HG03342 (cell line): ENCODE measurements around the gene CABP4.

ENCODE experiments used
- ATAC-seq: cut with Tn5 transposase; IDR thresholded peaks from one replicate; pipeline ENCODE4 v1.9.1; 2021; ENCODE audit warnings: mild to moderate bottlenecking, moderate library complexity; ENCODE audit not compliant: unreplicated experiment

CABP4 gene

GRCh38 chr11:67435031-67435726 lies 20.0 kb upstream of the CABP4 start:
- no peak for ATAC-seq

GRCh38 chr11:67435727-67436458 lies 19.3 kb upstream of the CABP4 start:
- no peak for ATAC-seq

GRCh38 chr11:67436459-67437081 lies 18.6 kb upstream of the CABP4 start:
- peak; percentile 40 for ATAC-seq

- ATAC-seq, result no peak
These were observed 17.9 kb upstream of the CABP4 start, which contains the start of gene PTPRCAP for GRCh38 chr11:67437082-67437808. Gene PTPRCAP, minus strand, starts transcription at chr11:67437682. Its CDS starts 63 bp downstream, at chr11:67437619.

GRCh38 chr11:67437809-67438157 lies 17.4 kb upstream of the CABP4 start:
- ATAC-seq, result no peak

- ATAC-seq, result no peak
These were observed 16.8 kb upstream of the CABP4 start for GRCh38 chr11:67438158-67438902.

GRCh38 chr11:67439321-67440228 lies 15.6 kb upstream of the CABP4 start:
- no peak for ATAC-seq

- ATAC-seq, result no peak
These were observed 14.7 kb upstream of the CABP4 start for GRCh38 chr11:67440229-67441097.

GRCh38 chr11:67441098-67441563 lies 14.0 kb upstream of the CABP4 start:
- no peak for ATAC-seq

- no peak for ATAC-seq
These were observed 13.3 kb upstream of the CABP4 start for GRCh38 chr11:67441731-67442351.

GRCh38 chr11:67442504-67443404 lies 12.4 kb upstream of the CABP4 start:
- ATAC-seq, result no peak

GRCh38 chr11:67445515-67445914 lies 9.6 kb upstream of the CABP4 start:
- ATAC-seq, result no peak

GRCh38 chr11:67448220-67448609 lies 6.9 kb upstream of the CABP4 start:
- no peak for ATAC-seq

- ATAC-seq, result no peak
These were observed 5.9 kb upstream of the CABP4 start for GRCh38 chr11:67449116-67449844.

GRCh38 chr11:67450796-67451657 lies 4.1 kb upstream of the CABP4 start:
- no peak for ATAC-seq

GRCh38 chr11:67451658-67451976 lies 3.5 kb upstream of the CABP4 start:
- no peak for ATAC-seq
